K562 (cell line): ENCODE results near the gene STMN3. TPM values are rescaled to one million over a fixed set of nuclear protein-coding genes. Genes with fewer than 3 reads are reported as not detected.

ENCODE experiments used
- ATAC-seq: fragments of 200-7000 bp; cut with Tn5 transposase; 3 replicates; pipeline ENCODE4 v1.9.1; 2020; ENCODE audit warnings: moderate library complexity
- BruUV-seq: library from RNA; stranded (reverse); fragments of 400-500 nt; replicated peaks from 2 replicates; lab custom pipeline; 2021; lab: Mats Ljungman, UMichigan
- CTCF ChIA-PET: fragments of 300-600 bp; formaldehyde crosslinking; extraction: SDS; loops from one replicate; lab custom pipeline; 2021; ENCODE audit warnings: low intra/inter-chr PET ratio; lab: Yijun Ruan, JAX
- POLR2A ChIA-PET: fragments of 300-600, 350-650 bp; sonication (Branson Sonifier 250); formaldehyde crosslinking; extraction: SDS; loops from one replicate; lab custom pipeline; 2021; ENCODE audit warnings: antibody characterized with exemption, inconsistent platforms; lab: Yijun Ruan, JAX
- DNase-seq, 4 experiments: peaks; one replicate each; pipeline versions ENCODE4 v3.0.0 to v3.0.0-alpha.2; 2011 to 2018; ENCODE audit warnings: low spot score in 3 of 4, mixed read lengths in 3 of 4; ENCODE audit errors: extremely low read depth in 1 of 4
- FAIRE-seq: peaks from 2 replicates; lab custom pipeline; 2011; peaks lifted over from hg19 to GRCh38; lab: Jason Lieb, UNC
- H2AFZ ChIP-seq: 2 replicates; pipeline ENCODE4 v1.6.0; 2011; ENCODE audit warnings: low read depth, low read length, control low read depth, inconsistent platforms
- H3K27ac ChIP-seq: fragments of 200-600 bp; 3 replicates; pipeline ENCODE4 v1.8.0; 2011; ENCODE audit warnings: low read depth, mild to moderate bottlenecking, control low read depth, inconsistent platforms, low read length, moderate library complexity, mixed read lengths; ENCODE audit errors: extremely low read depth
- H3K27me3 ChIP-seq, 2 experiments: fragments of 300-600 bp in 1 of 2; 2 replicates in 1 of 2; 3 replicates in 1 of 2; pipeline versions ENCODE4 v1.6.0 to v1.8.0; 2011; ENCODE audit warnings: inconsistent platforms in 2 of 2, low read length in 2 of 2, mild to moderate bottlenecking in 1 of 2, mixed read lengths in 1 of 2, moderate library complexity in 1 of 2; ENCODE audit not compliant: control insufficient read depth in 2 of 2, insufficient read depth in 2 of 2
- H3K36me3 ChIP-seq: fragments of 300-600 bp; 3 replicates; pipeline ENCODE4 v1.8.0; 2011; ENCODE audit warnings: mild to moderate bottlenecking, low read length, inconsistent platforms; ENCODE audit not compliant: control insufficient read depth, insufficient read depth
- H3K4me1 ChIP-seq, 2 experiments: fragments of 200-600 bp in 1 of 2; replicated peaks in 1 of 2; 2 replicates in 1 of 2; 3 replicates in 1 of 2; pipeline versions ENCODE4 v1.5.1 to v1.8.0; 2011; ENCODE audit warnings: inconsistent platforms in 2 of 2, low read length in 2 of 2, mild to moderate bottlenecking in 1 of 2, mixed read lengths in 1 of 2, moderate library complexity in 1 of 2; ENCODE audit not compliant: control insufficient read depth in 2 of 2, insufficient read depth in 2 of 2
- H3K4me2 ChIP-seq: 2 replicates; pipeline ENCODE4 v1.6.1; 2011; ENCODE audit warnings: low read length, control low read depth, inconsistent platforms, mixed read lengths; ENCODE audit not compliant: insufficient read depth
- H3K4me3 ChIP-seq: fragments of 200-600 bp; sonication (generic), shearing (Covaris generic); 2 replicates; pipeline ENCODE4 v1.5.1; 2016; ENCODE audit warnings: control low read depth, inconsistent platforms
- H3K79me2 ChIP-seq: fragments of 200-600 bp; 3 replicates; pipeline ENCODE4 v1.8.0; 2011; ENCODE audit warnings: low read length, inconsistent platforms; ENCODE audit not compliant: control insufficient read depth, insufficient read depth
- H3K9ac ChIP-seq, 2 experiments: 2 replicates each; pipeline versions ENCODE4 v1.6.0 to v1.6.1; 2011; ENCODE audit warnings: low read depth in 2 of 2, low read length in 2 of 2, control low read depth in 1 of 2, inconsistent platforms in 1 of 2, mild to moderate bottlenecking in 1 of 2, mixed read lengths in 1 of 2; ENCODE audit not compliant: insufficient read depth in 1 of 2
- H3K9me1 ChIP-seq: one replicate; pipeline ENCODE4 v1.6.0; 2011; ENCODE audit warnings: inconsistent platforms, mild to moderate bottlenecking, low read length, moderate library complexity; ENCODE audit not compliant: control insufficient read depth, insufficient read depth
- H3K9me3 ChIP-seq: replicated peaks from 2 replicates; pipeline ENCODE4 v1.5.1; 2011; ENCODE audit warnings: low read depth, low read length, inconsistent platforms; ENCODE audit not compliant: control insufficient read depth, insufficient read depth
- H4K20me1 ChIP-seq: replicated peaks from 2 replicates; pipeline ENCODE4 v1.6.1; 2011; ENCODE audit warnings: low read length, inconsistent platforms, mixed read lengths; ENCODE audit not compliant: control insufficient read depth, insufficient read depth
- ARHGAP35 ChIP-seq: fragments of 450-650 bp; IDR thresholded peaks from 2 replicates; pipeline ENCODE4 v1.6.1; 2018; ENCODE audit not compliant: partially characterized antibody
- IFI16 ChIP-seq: fragments of 250-450 bp; sonication (Bioruptor Pico); IDR thresholded peaks from 2 replicates; pipeline ENCODE4 v2.1.2; 2022; ENCODE audit warnings: mild to moderate bottlenecking, inconsistent platforms
- KDM4B ChIP-seq, 2 experiments: fragments of 450-650 bp in 1 of 2; sonication (generic) in 1 of 2; IDR thresholded peaks; 2 replicates each; pipeline ENCODE4 v1.6.1; 2016 to 2017; ENCODE audit warnings: borderline replicate concordance in 2 of 2, antibody characterized with exemption in 1 of 2, low read depth in 1 of 2, mild to moderate bottlenecking in 1 of 2
- NR4A1 ChIP-seq, 2 experiments: fragments of 250-450 bp in 1 of 2; fragments of 450-650 bp in 1 of 2; sonication (Bioruptor Pico) in 1 of 2; IDR thresholded peaks; 2 replicates each; pipeline versions ENCODE4 v1.4.0 to v1.6.1; 2016 to 2020; ENCODE audit warnings: mild to moderate bottlenecking in 2 of 2, missing compliant biosample characterization in 1 of 2, missing genetic modification characterization in 1 of 2, moderate library complexity in 1 of 2
- SMAD4 ChIP-seq: fragments of 250-450 bp; sonication (Bioruptor Pico); conservative IDR thresholded peaks from 2 replicates; pipeline ENCODE4 v1.8.0; 2021; ENCODE audit warnings: inconsistent platforms, mild to moderate bottlenecking, moderate library complexity
- WHSC1 ChIP-seq: IDR thresholded peaks from one replicate; pipeline ENCODE4 v1.6.1; 2012; ENCODE audit warnings: low read length, control low read depth, inconsistent platforms
- whole genome bisulfite sequencing: fragments of 100-300 bp; shearing (Covaris generic); methylation state at CpG from one replicate; pipeline ENCODE4 v1.1.6; 2016; ENCODE audit warnings: low coverage, mixed read lengths; ENCODE audit not compliant: insufficient coverage; ENCODE audit errors: missing lambda C conversion rate; 5-methylcytosine and 5-hydroxymethylcytosine counted together
- in situ Hi-C: fragments of 300-500 bp; cut with MboI; formaldehyde crosslinking; loops from 4 replicates; pipeline ENCODE4 v1.15.0; 2018; ENCODE audit warnings: inconsistent platforms, mixed read lengths
- intact Hi-C: fragments of 100-400 bp; cut with micrococcal nuclease; formaldehyde crosslinking; loops from 2 replicates; pipeline ENCODE4 v1.14.2; 2022
- polyA plus RNA-seq, 8 experiments: library from polyadenylated mRNA; depleted of rRNA in 4 of 8; stranded (reverse) in 5 of 8; unstranded in 3 of 8; fragments of >200 nt; fragmentation: Nextera tagmentation in 2 of 8; fragmentation: Illumina TruSeq in 1 of 8; extraction: Ambion mirVana in 2 of 8; extraction: Trizol in 1 of 8; gene quantifications; 2 replicates each; pipeline versions ENCODE4 v1.2.1 to v1.2.3, GENCODE V29; 2011 to 2014; ENCODE audit warnings: inconsistent platforms in 1 of 8, missing spikeins in 1 of 8
- total RNA-seq, 7 experiments: library from RNA; depleted of rRNA in 6 of 7; stranded (reverse); fragments of >200 nt in 6 of 7; fragmentation: Illumina TruSeq in 2 of 7; extraction: Trizol in 2 of 7; gene quantifications; 2 replicates each; pipeline versions ENCODE4 v1.2.1 to v1.2.3, GENCODE V29; 2011 to 2021; ENCODE audit warnings: low replicate concordance in 1 of 7
- TF ChIP-seq, protein P1 (sequence below): fragments of 450-650 bp; formaldehyde crosslinking; conservative IDR thresholded peaks from 2 replicates; pipeline ENCODE4 v1.4.0; 2022; ENCODE audit warnings: mild to moderate bottlenecking, missing genetic modification characterization
- TF ChIP-seq, protein P2 (sequence below): sonication (generic); formaldehyde crosslinking; IDR thresholded peaks from 2 replicates; pipeline ENCODE4 v1.8.0; 2022; ENCODE audit warnings: mild to moderate bottlenecking, missing genetic modification reagents

STMN3 gene
- total and polyA plus RNA-seq, 9 of the 15 experiments (the other 6 are each of a cell fraction or from before 2014, with no cell fraction given), result 0.70 to 65.6 (median 29.4) TPM

DNA sequence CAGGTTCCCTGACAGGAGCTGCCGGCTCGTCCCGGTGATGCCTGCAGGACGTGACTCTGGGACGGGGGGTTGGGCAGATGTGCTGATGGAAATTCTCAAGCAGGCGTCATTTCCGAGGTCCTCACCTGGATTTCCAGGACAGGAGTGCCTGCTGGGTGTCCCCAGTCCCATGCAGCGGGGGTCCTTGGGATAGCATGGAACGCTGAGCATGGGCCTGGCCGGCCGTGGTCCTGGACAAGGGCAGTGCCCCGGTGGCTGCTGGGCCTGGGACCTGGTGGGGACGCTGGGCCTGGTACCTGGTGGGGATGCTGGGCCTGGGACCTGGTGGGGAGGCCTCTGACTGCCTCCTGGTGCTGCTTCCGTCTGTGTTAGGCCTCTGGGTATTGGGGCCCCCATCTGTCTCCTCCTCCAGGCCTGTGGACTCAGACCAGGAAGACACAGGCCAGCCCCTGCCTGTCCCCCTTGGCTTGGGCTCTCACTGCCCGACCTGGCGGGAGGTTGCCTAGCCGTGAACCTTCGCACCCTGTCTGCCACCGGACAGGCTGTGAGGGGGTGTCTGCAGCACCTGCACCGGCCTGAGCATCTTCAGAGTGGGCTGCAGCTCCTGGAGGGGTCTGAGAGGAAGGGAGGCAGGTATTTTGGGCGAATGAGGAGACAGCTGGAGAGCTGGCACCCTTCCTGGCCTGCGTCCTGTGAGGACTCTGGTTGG is 11.1 kb upstream of the STMN3 start:
- BruUV-seq, result no TSS peak
- H3K36me3 ChIP-seq, result peaks cover 92% of the 10 kb centered on the region; the same call in 2 of the 3 replicates

More for the DNA sequence above, 11.1 kb upstream of the STMN3 start:
- Histone ChIP-seq H3K9me3 (no peaks in the 10 kb centered on the region), H3K79me2 (peaks cover 8% of the 10 kb centered on the region), H3K9ac (no peak overlapping the region; a peak in 1 of 4 replicates), H2AFZ (no peak overlapping the region), H3K4me2 (no peak overlapping the region), H3K9me1 (peaks cover 3% of the 10 kb centered on the region), H3K4me3 (no peak overlapping the region), H3K27ac (no peak overlapping the region), H3K4me1 (peaks cover 2 to 27% of the 10 kb centered on the region in 2 experiments; a peak in 4 of 5 replicates), H3K27me3 (no peaks in the 10 kb centered on the region), H4K20me1 (no peaks in the 10 kb centered on the region)
- no peak for DNase-seq
- in situ Hi-C loops, result no loop called here
- no peak for FAIRE-seq
- 97% methylated on average over 22 of the region's 22 CpGs for WGBS
- intact Hi-C loops, result no loop called here
- POLR2A ChIA-PET, result interaction anchor here (0.7 kb wide), 1 partner anchor 19 kb away, joined by 3 read pairs; no protein-coding TSS in a partner anchor
- TF ChIP-seq IFI16 (no peak), KDM4B (IDR thresholded peaks at IDR 0.05; ENCODE audit: borderline replicate concordance in 2 of 2, low read depth in 1 of 2) (no peak), ARHGAP35 (no peak), WHSC1 (no peak), SMAD4 (CRISPR knock-in tag) (no peak), NR4A1 (CRISPR knock-in tag; IDR thresholded peaks at IDR 0.05) (no peak), NR4A1 (tag; IDR thresholded peaks at IDR 0.05) (no peak)
- TF ChIP-seq, protein P1, sequence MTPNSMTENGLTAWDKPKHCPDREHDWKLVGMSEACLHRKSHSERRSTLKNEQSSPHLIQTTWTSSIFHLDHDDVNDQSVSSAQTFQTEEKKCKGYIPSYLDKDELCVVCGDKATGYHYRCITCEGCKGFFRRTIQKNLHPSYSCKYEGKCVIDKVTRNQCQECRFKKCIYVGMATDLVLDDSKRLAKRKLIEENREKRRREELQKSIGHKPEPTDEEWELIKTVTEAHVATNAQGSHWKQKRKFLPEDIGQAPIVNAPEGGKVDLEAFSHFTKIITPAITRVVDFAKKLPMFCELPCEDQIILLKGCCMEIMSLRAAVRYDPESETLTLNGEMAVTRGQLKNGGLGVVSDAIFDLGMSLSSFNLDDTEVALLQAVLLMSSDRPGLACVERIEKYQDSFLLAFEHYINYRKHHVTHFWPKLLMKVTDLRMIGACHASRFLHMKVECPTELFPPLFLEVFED (CRISPR knock-in tag), result no peak
- TF ChIP-seq, protein P2, sequence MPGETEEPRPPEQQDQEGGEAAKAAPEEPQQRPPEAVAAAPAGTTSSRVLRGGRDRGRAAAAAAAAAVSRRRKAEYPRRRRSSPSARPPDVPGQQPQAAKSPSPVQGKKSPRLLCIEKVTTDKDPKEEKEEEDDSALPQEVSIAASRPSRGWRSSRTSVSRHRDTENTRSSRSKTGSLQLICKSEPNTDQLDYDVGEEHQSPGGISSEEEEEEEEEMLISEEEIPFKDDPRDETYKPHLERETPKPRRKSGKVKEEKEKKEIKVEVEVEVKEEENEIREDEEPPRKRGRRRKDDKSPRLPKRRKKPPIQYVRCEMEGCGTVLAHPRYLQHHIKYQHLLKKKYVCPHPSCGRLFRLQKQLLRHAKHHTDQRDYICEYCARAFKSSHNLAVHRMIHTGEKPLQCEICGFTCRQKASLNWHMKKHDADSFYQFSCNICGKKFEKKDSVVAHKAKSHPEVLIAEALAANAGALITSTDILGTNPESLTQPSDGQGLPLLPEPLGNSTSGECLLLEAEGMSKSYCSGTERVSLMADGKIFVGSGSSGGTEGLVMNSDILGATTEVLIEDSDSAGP (CRISPR knock-in tag), result no peak
- CTCF ChIA-PET, result no interaction called here
- no peak for ATAC-seq
